TTC549 (cell line): Measurements from ENCODE around the gene RNF2.
A peak's percentile ranks its signal among the peaks of the same experiment; 100 is the strongest.
"Not testable (repeated sequence)": the region's sequence is repeated elsewhere in the genome, so short reads cannot be mapped to it uniquely, and the experiment has no call there.

Experiments used
- FAIRE-seq: peaks from 2 replicates; lab custom pipeline; 2012; peaks lifted over from hg19 to GRCh38; lab: Jason Lieb, UNC

Gene RNF2

DNA sequence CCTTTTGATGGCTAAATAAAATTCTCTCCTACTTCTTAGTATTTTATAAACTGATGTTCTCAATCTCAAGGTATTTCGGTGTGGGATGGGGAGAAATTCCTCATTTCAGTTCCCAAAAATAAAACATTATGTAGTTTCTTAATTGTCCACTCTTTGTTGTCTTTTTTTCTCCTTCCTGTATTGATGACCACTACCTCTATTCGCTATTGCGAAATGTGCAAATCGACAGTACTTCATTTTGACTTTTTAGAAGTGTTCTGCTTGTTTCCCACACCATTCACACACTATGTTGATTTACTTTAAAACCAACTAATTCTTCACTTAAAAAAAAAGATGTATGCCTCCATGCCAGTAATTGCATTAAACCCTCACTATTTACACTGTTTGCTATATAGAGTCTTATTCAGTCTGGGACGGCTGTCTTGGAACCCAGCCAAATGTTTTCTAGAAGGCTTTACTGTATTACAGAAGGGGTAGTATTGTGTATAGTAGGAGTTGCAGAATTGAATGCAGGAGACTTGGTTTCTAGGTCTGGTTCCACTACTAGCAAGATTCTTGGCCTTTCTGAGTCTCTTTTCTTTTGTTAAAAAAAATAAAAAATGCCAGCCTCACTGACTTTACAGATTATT, 5.6 kb downstream of the RNF2 start:
- FAIRE-seq, result no peak

DNA sequence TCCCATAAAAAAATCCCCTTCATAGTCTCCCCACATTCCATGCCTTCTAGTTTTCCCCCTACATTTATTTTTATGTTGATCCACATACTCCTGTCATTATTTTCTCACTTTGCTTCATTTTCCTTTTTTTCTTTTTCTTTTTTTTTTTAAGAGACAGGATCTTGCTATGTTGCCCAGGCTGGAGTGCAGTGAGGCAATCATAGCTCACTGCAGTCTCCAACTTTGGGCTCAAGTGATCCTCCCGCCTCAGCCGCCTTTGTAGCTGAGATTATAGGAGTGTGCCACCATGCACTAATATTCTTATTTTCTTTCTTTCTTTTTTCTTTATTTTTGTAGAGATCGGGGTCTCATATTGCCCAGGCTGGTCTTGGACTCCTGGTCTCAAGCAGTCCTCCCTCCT, 7.8 kb downstream of the RNF2 start:
- FAIRE-seq, result no peak

DNA sequence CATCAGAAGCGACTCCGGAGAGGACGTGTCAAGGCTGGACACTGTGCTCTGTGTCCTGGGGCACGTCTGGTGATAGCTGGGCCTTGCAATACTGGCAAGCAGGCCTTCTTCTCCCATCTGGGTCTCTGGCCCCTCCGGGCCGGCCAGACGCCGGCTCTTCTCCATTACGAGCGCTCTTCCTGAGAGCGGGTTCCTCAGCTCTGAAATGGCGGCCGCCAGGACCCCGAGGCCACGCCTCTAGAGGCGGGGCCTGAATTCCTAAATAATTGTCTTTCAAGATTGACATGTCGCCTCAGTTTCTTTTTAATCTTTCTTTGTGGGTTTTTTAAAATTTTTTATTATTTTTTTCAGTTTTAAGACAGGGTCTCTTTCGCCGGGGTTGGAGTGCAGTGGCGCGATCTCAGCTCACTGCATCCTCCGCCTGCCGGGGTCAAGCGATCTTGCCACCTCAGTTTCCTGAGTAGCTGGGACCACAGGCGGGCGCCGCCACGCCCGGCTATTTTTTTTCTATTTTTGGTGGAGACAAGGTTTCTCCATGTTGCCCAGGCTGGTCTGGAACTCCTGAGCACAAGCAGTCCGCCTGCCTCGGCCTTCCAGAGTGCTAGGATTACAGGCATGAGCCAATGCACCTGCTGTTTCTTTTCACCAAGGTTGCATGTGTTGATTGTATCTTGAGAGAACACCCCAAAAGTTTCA, 9.2 kb downstream of the RNF2 start:
- FAIRE-seq, result no peak

DNA sequence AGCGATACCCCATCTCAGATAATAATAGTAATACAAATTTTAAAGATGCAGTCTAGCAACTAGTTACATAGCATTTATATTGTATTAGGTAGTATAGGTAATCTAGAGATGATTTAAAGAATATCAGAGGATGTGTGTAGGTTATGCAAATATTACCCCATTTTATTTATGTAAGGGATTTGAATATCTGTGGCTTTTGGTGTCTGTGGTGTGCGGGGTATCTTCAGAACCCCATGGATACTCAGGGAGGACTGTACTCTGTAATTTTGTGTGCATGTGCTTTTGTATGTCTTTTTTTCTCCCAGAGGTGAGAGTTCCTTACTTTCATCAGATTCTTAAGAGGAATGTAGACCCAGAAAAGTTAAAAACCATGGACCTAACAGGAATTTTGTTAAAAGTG, 12.8 kb downstream of the RNF2 start:
- no peak for FAIRE-seq

DNA sequence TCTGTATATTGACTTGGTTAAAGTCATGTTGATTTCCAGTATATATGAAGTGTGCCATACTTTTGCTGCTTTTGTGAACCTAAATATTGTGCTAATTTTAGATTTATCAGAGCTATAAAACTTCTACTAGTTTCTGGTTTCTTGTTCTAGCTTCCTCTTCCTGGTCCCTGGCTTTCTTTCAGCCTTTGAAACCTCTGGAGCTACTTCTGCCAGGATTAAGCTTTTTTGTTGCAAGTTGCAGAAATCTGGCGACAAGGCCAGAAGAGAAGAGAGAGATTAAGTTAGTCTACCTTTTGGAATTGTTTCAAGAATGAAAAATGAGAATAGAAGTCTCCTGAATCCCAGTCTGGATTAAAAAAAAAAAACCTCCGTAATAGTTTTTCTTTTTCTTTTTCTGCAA, 13.5 kb downstream of the RNF2 start:
- FAIRE-seq, result no peak

DNA sequence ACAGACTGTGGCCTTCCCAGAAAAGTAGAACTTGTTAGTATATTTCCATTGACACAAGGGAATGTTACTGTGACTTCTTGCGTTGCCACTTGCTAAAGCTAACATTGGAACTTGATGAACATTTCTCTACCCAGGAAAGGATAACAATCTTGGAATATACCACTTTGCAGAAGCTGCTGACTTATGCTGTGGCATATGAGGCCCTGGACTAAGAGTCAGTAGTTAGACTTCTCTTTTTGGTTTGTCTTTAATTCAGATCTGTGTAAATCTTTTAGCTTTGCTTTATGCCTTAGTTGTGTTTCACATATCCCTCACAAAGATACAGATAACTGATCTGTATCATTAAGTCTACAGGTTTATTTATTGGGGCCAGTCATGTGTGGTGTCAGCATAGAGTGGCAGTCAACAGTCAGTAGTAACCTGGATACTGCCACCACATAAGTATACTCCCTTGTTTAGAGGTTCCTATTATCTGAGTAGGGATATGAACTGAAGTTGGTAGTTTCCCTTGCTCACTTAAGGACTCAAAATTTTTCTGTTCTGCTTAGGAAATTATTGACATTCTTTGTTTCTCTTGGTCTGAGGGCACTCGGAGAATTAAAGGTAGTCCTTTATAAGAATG, 14.7 kb downstream of the RNF2 start:
- no peak for FAIRE-seq

DNA sequence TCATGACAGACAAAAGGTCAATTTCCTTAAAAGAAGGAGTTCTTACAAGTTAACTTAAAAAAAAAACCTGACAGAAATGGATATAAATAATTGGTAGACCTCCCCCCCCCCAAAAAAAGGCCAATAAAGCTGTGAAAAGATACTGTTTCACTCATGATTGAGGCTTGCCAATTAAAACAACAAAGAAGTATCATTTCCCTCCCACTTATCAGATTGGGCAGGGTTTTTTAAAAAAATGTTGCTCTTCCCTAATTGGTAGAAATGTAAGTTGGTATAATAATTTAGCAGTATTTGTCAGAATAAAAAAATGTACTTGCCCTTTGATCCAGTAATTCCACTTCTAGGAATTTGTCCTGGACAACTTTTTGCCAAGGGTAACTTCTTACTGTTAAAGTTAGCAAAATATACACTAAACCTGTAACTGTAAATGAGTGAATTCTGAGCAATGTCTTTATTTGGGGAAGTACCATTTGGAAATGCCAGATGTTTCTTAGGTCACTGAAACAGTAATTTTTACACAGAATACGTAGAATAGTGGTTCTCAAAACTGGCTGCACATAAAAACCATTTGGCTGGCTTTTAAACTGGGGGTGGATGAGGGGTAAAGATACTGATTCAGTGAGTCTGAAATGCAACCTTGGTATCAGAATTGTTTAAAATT, 17.5 kb downstream of the RNF2 start:
- FAIRE-seq, result no peak

DNA sequence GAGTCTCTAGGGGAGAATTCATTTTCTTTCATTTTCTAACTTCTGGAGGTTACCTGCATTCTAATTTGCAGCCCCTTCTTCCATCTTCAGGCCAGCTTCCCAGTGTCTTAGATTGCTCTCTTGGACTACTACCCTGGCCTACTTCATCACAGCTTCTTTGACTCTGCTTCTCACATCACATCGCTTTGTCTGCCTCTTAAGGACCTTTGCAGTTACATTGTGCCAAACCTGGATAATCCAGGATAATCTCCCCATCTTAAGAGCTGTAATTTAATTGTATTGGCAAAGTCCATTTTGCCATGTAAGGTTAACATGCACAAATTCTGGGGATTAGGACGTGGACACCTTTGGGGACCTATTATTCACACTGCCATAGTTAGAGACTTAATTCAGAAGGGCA, 18.4 kb downstream of the RNF2 start:
- FAIRE-seq, result no peak

DNA sequence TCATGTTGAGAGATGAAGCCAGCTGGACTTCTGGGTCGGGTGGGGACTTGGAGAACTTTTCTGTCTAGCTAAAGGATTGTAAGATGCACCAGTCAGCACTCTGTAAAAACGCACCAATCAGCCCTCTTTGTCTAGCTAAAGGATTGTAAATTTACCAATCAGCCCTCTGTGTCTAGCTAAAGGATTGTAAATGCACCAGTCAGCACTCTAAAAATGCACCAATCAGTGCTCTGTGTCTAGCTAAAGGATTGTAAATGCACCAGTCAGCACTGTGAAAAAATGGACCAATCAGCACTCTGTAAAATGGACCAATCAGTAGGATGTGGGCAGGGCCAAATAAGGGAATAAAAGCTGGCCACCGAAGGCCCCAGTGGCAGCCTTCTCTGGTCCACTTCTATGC, 19.6 kb downstream of the RNF2 start:
- FAIRE-seq, result not testable (repeated sequence)

DNA sequence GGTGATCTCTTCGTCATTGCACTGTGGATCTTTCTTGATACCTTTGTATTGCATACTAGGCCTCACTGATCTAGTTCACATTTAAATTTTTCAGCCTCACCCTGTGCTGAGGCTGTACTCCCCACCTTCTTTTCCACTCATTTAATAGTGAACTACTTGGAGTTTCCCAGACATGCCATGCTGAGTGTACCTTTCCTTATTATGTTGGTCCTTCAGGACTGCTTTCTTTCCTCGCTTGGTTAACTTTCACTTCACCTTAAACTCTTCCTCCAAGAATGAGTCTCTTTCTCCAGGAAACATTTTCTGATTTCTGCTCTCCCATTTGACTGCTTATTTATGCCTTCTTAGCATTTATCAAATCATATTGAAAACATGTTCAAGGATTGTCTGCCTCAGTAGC, 20.8 kb downstream of the RNF2 start:
- no peak for FAIRE-seq

DNA sequence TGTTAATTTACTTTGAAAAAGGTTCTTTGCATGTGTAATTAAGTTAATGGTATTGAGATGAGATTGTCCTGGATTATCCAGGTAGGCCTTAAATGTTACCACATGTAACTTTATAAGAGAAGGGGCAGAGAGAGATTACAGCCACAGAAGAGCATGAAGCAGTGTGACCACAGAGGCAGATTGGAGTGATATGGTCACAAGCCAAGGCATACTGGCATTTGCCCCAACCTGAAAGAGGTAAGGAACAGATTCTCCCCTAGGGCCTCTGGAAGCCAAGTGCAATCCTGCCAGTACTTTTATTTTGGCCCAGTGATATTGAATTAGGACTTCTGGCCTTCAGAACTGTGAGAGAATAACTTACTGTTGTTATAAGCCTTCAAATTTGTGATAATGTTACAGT, 23.0 kb downstream of the RNF2 start:
- FAIRE-seq, result no peak

DNA sequence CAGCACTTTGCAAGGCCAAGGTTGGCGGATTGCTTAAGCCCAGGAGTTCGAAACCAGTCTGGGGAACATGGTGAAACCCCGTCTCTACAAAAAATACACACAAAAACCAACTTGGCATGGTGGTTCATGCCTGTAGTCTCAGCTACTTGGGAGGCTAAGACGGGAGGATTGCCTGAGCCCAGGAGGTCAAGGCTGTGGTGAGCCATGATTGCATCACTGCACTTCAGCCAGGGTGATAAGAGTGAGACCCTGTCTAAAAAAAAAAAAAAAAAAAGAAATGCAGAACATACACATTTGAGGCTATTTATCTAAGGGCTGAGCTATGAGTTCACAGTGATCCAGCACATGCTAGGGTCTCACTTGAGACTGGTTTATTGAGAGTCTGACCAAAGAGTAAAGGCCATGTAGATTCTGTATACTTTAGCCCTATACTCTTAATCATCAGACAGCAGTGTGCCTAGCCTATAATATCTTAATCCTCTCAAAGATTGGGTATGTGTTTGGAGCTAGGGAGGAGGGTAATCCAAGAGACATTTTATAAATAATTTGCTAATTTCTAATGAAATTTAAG, 23.9 kb downstream of the RNF2 start:
- no peak for FAIRE-seq

DNA sequence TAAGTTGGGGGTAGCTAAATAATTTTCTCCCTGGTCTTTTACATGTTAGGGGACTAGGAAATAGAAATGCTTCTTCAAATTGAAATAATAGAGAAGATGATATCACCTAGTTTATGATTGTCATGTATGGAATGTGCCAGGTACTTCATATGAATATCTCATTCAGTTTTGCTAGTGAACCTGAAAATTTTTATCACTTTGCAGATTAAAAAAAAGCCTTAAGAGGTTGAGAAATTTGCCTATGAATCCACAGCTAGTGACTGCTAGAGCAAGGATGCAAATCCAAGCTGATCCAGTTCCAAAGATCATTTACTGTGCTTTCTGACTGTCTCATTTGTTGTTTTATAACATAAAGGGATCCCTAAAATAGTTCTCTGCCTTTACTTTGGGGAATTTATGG, 24.7 kb downstream of the RNF2 start:
- FAIRE-seq, result no peak

DNA sequence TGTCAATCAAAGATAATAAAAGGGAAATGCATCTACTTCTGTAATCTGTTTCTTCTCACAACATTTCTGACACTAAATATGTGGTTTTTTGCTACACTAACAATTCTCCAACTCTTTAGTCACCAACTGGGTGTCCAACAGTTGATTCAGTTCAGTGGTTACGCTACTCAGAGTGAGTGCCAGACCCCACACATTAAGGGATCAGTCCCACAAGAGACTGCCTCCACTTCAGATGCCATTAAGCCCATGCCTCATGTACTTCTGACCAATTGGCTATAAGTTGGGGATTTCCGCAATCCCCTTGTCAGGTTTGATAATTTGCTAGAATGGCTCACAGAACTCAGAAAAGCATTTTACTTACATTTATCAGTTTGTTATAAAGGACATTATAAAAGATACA, 28.4 kb downstream of the RNF2 start:
- FAIRE-seq, result no peak

DNA sequence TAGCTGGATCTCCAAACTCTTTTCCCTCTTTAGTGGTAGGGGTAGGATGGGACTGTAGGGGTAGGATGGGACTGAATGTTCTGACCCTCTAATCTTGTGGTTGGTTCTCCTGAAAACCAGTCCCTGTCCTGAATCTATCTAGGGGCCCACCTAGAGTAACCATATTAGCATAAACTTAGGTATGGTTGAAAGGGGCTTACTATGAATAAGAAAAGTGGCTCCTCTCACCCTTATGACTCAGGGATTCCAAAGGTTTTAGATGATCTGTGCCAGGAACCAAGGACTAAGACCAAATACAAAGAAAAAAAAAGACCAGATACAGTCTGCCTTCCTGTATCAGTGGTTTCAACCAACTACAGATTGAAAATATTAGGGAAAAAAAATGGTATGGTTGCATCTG, 28.9 kb downstream of the RNF2 start:
- FAIRE-seq, result no peak

DNA sequence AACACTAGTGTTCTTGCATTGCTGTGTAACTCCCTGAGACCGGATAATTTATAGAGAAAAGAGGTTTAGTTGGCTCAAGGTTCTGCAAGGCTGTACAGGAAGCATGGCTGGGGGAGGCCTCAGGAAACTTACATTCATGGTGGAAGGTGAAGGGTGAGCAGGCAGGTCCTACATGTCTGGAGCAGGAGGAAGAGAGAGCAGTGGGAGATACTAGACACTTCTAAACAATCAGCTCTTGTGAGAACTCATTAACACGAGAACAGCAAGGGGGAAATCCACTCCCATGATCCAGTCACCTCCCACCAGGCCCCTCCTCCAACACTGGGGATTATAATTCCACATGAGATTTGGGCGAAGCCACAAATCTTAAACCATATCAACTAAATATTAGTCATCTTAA, 30.1 kb downstream of the RNF2 start:
- FAIRE-seq, result no peak

DNA sequence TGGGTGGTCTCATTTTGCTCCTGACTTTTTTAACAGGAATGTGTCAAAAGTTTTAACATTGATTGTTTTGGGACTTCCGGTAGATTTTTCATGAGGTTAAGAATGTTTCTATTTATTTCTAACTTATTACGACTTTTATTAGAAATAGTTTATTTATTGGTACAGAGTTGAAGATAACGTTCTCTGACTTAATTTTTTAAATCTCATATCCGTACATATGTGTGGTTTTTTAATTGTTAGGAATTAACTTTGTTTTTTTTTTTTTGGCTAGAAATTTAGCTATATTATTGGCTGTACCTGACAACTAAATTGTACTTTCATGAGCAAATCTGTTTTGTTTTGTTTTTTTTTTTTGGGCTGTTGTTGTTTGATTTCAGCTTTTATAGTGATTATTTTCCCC, 32.0 kb downstream of the RNF2 start:
- peak; percentile 68 for FAIRE-seq

DNA sequence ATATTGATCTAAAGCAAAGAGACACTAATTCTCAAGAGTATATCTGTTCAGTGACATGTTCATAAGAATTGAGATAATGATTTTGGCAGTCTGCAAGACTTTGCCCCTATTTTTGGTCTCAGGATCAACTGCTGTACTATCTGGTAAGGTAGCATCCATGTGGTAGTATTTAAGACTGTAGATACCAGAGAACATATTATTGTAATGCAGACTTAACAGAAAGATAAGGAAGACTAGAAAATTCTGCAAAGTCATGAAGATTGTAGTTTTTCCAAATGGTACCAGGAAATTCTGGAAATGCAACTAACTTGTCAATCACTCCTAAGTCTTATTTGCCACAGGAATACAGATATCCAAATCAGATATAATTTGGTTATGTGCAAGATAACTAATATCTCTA, 35.1 kb downstream of the RNF2 start:
- FAIRE-seq, result no peak

DNA sequence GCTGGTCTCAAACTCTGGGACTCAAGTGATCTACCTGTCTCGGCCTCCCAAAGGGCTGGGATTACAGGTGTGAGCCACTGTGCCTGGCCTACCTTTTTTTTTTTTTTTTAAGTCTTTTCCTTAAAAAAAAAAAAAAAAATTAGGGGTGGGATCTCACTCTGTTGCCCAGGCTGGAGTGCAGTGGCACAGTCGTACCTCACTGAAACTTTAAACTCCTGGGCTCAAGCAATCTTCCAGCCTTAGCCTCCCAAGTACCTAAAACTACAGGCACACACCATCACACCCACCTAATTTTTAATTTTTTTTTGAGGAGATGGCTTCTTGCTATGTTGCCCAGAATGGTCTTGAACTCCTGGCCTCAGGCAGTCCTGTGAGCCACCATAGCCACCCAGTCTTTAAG, 38.5 kb downstream of the RNF2 start:
- no peak for FAIRE-seq

DNA sequence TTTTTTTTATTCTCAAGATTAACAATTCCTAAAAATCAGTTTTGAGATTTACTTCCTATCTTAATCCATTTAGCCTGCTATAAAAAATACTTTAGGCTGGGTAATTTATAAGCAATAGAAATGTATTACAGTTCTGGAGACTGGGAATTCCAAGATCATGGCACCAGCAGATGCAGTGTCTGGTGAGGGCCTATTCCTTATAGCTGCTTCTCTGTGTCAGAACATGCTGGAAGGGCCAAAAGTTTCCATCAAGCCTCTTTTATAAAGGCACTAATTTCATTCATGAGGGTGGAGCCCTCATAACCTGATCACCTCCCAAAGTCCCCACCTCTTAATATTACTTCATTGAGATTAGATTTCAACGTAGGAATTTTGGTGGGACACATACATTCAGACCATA, 41.7 kb downstream of the RNF2 start:
- no peak for FAIRE-seq

DNA sequence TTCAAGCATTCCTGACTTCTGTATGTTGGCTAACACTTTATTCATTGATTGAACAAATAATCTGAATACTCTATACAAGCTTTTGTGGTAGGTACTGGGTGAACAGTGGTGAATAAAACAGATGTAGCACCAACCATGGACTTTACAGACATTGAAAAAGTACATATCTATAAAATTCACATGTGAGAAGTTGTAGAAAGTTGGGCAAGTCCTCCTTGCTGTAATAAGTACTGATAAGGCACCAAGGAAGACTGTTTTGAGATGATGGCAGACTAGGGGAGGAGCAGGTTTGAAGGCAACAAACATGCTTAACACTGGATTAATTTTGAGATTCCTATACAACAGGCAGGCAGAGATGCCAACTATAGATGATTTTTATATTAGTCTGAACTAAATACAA, 42.4 kb downstream of the RNF2 start:
- no peak for FAIRE-seq

DNA sequence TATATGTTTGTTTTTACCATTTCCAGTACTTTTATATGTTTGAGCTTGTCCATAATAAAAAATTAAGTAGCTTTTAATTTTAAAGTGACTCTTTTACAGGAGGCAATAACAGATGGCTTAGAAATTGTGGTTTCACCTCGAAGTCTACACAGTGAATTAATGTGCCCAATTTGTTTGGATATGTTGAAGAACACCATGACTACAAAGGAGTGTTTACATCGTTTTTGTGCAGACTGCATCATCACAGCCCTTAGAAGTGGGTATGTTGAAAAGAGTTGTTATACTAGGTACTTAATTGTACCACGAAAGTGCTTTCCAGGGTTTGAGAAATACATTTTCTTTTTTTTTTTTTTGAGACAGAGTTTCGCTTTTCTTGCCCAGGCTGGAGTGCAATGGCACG, 46.1 kb downstream of the RNF2 start:
- no peak for FAIRE-seq

DNA sequence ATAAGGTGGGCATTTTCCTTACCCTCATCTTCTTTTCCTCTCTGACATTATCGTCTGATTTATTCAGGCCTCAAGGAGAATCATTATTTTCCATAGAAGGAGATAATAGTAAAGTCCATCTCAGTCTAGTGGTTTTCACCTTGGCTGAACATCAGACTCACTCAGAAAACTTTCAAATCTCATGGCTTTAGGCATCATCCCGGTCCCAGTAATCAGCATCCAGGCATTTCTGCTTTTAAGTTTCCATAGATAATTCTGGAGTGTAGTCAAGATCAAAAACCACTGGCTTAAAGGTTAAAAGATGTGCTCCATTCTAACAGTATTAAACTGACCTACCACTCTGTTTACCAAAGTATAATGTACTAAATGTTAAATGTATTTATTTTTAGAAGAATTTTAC, 49.4 kb downstream of the RNF2 start:
- no peak for FAIRE-seq
